Trophoblast cell (in vitro differentiated cells and primary cell): ENCODE results near the gene HAND2.

Experiments
- DNase-seq, 2 donors: peaks; one replicate each; pipeline ENCODE4 v3.0.0-alpha.2; 2016
- H2AFZ ChIP-seq: 2 replicates; pipeline ENCODE4 v1.6.1; 2013; ENCODE audit warnings: low read length, moderate library complexity, mild to moderate bottlenecking; ENCODE audit not compliant: insufficient read depth, poor library complexity
- H2AK5ac ChIP-seq: 2 replicates; pipeline ENCODE4 v1.6.1; 2013; ENCODE audit warnings: mild to moderate bottlenecking, low read length
- H2BK120ac ChIP-seq: 2 replicates; pipeline ENCODE4 v1.6.1; 2013; ENCODE audit warnings: low read length, mild to moderate bottlenecking, moderate library complexity; ENCODE audit not compliant: insufficient read depth, poor library complexity
- H2BK12ac ChIP-seq: 2 replicates; pipeline ENCODE4 v1.6.1; 2013; ENCODE audit warnings: mild to moderate bottlenecking, low read length, moderate library complexity
- H2BK5ac ChIP-seq: 2 replicates; pipeline ENCODE4 v1.6.1; 2013; ENCODE audit warnings: low read length, low read depth, moderate library complexity, mild to moderate bottlenecking; ENCODE audit not compliant: poor library complexity
- H3K14ac ChIP-seq: 2 replicates; pipeline ENCODE4 v1.6.1; 2013; ENCODE audit warnings: mild to moderate bottlenecking, low read length
- H3K18ac ChIP-seq: 2 replicates; pipeline ENCODE4 v1.6.1; 2013; ENCODE audit warnings: mild to moderate bottlenecking, low read length
- H3K23ac ChIP-seq: 2 replicates; pipeline ENCODE4 v1.6.1; 2013; ENCODE audit warnings: low read length
- H3K27ac ChIP-seq: 2 replicates; pipeline ENCODE4 v1.5.1; 2013; ENCODE audit warnings: low read depth, mild to moderate bottlenecking, inconsistent platforms, low read length, moderate library complexity
- H3K27me3 ChIP-seq: 2 replicates; pipeline ENCODE4 v1.6.1; 2013; ENCODE audit warnings: inconsistent platforms, mild to moderate bottlenecking, low read length, moderate library complexity; ENCODE audit not compliant: insufficient read depth
- H3K36me3 ChIP-seq, 2 experiments: 1 replicate in 1 of 2; 2 replicates in 1 of 2; pipeline ENCODE4 v1.6.1; 2013; ENCODE audit warnings: low read length in 2 of 2, mild to moderate bottlenecking in 2 of 2, moderate library complexity in 1 of 2; ENCODE audit not compliant: insufficient read depth in 2 of 2, control insufficient read depth in 1 of 2
- H3K4ac ChIP-seq: 2 replicates; pipeline ENCODE4 v1.6.1; 2013; ENCODE audit warnings: low read depth, mild to moderate bottlenecking, low read length, moderate library complexity
- H3K4me1 ChIP-seq, 2 experiments: 1 replicate in 1 of 2; 2 replicates in 1 of 2; pipeline ENCODE4 v1.6.1; 2013; ENCODE audit warnings: low read length in 2 of 2, mild to moderate bottlenecking in 2 of 2, moderate library complexity in 1 of 2; ENCODE audit not compliant: insufficient read depth in 2 of 2, control insufficient read depth in 1 of 2
- H3K4me2 ChIP-seq: 2 replicates; pipeline ENCODE4 v1.6.1; 2013; ENCODE audit warnings: inconsistent platforms, mild to moderate bottlenecking, low read length, moderate library complexity
- H3K4me3 ChIP-seq: 2 replicates; pipeline ENCODE4 v1.5.1; 2013; ENCODE audit warnings: mild to moderate bottlenecking, low read depth, low read length, inconsistent platforms
- H3K79me1 ChIP-seq: one replicate; pipeline ENCODE4 v1.6.1; 2013; ENCODE audit warnings: low read length
- H3K79me2 ChIP-seq: 2 replicates; pipeline ENCODE4 v1.6.1; 2013; ENCODE audit warnings: low read length, mild to moderate bottlenecking; ENCODE audit not compliant: control insufficient read depth, insufficient read depth, poor library complexity
- H3K9ac ChIP-seq: 2 replicates; pipeline ENCODE4 v1.6.1; 2013; ENCODE audit warnings: mild to moderate bottlenecking, low read length
- H3K9me3 ChIP-seq: 2 replicates; pipeline ENCODE4 v1.6.1; 2013; ENCODE audit warnings: low read depth, mild to moderate bottlenecking, control low read depth, inconsistent platforms, low read length; ENCODE audit not compliant: insufficient read depth
- H4K12ac ChIP-seq: 2 replicates; pipeline ENCODE4 v1.6.1; 2013; ENCODE audit warnings: low read depth, mild to moderate bottlenecking, low read length, moderate library complexity
- H4K8ac ChIP-seq: 2 replicates; pipeline ENCODE4 v1.6.1; 2013; ENCODE audit warnings: low read depth, mild to moderate bottlenecking, low read length, moderate library complexity
- H4K91ac ChIP-seq: one replicate; pipeline ENCODE4 v1.6.1; 2013; ENCODE audit warnings: low read depth, mild to moderate bottlenecking, low read length, moderate library complexity
- WGBS: extraction: QIAGEN DNeasy Blood & Tissue Kit; methylation state at CpG from one replicate; pipeline ENCODE4 v1.1.7; 2013; ENCODE audit warnings: missing lambda C conversion rate; ENCODE audit not compliant: insufficient read length, insufficient coverage; ENCODE audit errors: extremely low coverage; 5-methylcytosine and 5-hydroxymethylcytosine counted together

HAND2 gene

DNA sequence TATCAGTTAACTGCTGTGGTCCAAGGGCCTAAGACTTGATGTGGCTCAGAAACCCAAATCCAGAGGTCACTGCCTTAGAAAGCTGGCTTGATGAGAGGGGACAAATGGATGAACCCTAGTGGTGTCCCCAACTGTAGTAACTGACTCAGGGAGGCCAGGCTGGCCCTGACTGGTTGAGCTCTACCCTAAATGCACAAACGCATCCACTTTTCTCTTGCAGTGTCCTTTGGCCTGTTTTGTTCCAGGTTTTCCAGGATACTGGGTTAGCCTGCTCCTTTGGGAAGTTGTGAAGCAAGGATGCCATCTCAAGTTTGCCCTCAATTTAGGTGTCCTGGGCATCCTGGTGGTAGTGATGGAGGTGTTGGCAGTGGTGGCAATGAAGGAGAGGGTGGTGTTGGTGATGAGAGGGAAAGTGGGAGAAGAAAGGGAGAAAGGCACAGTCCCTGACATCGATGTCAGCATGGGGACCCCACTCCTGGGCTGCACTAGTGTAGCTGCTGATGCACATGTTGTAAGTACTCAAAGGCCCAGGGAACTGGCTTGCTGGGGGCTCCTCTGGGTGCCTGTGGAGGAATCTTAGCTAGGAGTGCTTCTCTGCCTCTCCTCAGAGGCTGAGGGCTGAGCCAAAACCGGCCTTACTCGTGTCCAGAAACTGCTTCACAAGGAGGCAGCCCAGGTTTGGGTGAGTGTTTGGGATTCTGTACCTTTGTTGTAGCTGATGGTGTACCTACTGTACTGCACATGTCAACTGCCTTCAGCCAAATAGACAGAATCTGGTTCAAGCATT is 2.9 kb upstream of the HAND2 start:
- H2AFZ ChIP-seq: no peak overlapping the region
- no CpG with 5 or more reads among the region's 4 CpGs for WGBS
- no peak overlapping the region for H3K4me2 ChIP-seq

DNA sequence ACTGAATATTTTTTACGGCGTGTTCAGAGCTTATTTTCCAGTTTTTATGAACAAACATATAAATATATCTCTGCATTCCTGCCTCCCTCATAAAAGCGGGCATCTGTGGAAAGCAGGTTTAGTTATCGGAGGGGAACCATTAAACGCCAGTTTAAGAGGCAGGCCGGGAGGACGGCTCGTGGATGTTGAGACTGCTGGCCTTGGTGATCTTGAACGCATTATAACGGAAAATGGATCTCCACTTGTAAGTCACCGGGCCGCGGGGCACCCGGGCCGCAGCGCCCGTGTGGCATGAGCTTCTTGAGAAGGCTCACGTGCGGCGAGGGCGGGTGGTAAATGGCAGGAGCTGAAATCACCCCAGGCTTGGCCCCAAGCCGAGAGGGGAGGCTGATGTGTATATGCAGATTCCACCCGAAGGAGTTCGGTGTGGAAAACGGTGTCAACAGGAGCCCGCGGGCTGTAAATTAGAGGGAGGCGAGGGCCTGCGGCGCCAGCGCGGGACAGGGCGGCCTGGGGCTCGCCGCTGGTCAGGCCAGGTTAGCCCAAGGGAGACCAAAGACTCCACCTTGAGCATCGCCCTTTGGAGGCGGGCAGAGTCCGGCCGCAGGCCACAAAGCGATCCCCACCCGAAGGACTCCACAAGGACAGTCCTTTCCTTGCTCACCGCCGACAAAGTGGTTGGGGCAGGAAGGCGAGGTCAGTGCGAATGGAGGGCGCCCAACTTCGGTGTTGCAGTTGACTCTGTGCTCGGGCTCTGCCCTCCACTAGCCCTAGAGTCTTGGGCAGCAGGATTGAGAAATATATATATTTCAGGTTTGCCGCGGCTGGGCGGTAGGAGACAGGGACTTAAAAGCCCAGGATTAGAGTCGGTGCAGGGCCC is 1.3 kb upstream of the HAND2 start:
- Histone ChIP-seq H3K18ac (no peak overlapping the region), H3K27me3 (peaks cover 73% of the 10 kb centered on the region), H2BK12ac (no peak overlapping the region), H3K79me2 (peaks cover 1% of the 10 kb centered on the region), H3K9ac (no peak overlapping the region), H2AK5ac (no peak overlapping the region), H4K8ac (no peak overlapping the region), H3K4me3 (no peak overlapping the region), H4K12ac (no peak overlapping the region), H2BK120ac (no peak overlapping the region), H3K9me3 (peaks cover 4% of the 10 kb centered on the region), H3K23ac (no peak overlapping the region), H2BK5ac (no peak overlapping the region), H3K36me3 (no peaks in the 10 kb centered on the region), H3K4me2 (peak overlapping the region; percentile 27), H2AFZ (no peak overlapping the region), H3K27ac (no peak overlapping the region), H3K4ac (no peak overlapping the region), H4K91ac (no peak overlapping the region), H3K14ac (no peak overlapping the region), H3K79me1 (peaks cover 20% of the 10 kb centered on the region), H3K4me1 (peaks cover 8 to 11% of the 10 kb centered on the region in 2 experiments)
- WGBS: no CpG with 5 or more reads among the region's 52 CpGs
- no peak for DNase-seq

More for the DNA sequence above, 2.9 kb upstream of the HAND2 start:
- H3K79me2 ChIP-seq: peaks cover 1% of the 10 kb centered on the region
- H2BK5ac ChIP-seq: no peak overlapping the region
- H3K18ac ChIP-seq: no peak overlapping the region
- peaks cover 85% of the 10 kb centered on the region for H3K27me3 ChIP-seq
- no peak overlapping the region for H2BK12ac ChIP-seq
- H2BK120ac ChIP-seq: no peak overlapping the region
- H3K14ac ChIP-seq: no peak overlapping the region
- no peak overlapping the region for H3K4me3 ChIP-seq
- no peak overlapping the region for H3K4ac ChIP-seq
- no peak overlapping the region for H4K12ac ChIP-seq
- peaks cover 10% of the 10 kb centered on the region for H3K79me1 ChIP-seq
- peaks cover 8 to 12% of the 10 kb centered on the region in 2 experiments for H3K4me1 ChIP-seq
- H3K27ac ChIP-seq: no peak overlapping the region
- no peak for DNase-seq
- no peak overlapping the region for H3K23ac ChIP-seq
- H4K91ac ChIP-seq: no peak overlapping the region
- H3K9ac ChIP-seq: no peak overlapping the region
- H3K36me3 ChIP-seq: no peaks in the 10 kb centered on the region
- no peak overlapping the region for H2AK5ac ChIP-seq
- H3K9me3 ChIP-seq: peaks cover 5% of the 10 kb centered on the region
- no peak overlapping the region for H4K8ac ChIP-seq

DNA sequence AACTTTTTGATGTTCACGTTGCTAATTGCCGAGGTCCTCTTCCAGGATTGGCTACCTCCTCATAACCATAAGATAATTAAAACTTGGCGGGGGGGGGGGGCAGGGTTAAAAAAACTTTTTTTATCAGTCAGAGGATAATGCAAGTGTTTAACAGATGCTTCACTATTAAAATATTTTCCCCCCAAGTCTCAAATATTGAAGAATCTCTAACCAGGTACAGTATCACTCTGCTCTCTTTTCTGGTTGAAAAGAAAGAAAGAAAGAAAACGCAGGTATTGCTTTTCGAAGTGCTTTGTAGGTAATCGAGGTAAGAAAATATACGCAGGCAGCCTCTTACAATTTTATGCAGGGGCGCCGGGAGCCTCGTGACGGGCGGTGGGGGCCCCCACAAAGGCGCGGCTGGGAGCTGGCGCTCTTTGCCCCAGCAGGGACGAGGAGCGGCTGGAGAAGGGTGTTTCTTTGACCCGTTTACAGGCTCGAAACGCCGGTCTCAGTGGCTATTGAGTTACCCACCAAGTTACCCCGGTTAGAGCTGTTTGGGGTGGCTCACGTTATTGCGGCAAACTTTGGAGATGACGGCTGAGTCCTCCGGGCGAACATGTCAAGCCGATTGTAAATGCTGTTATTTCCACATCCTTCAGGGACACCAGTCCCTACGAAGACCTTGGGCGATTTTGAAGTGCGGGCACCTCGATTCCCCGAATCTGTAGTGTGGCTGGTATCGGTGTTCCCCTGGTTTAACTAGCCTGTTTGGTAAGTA is 477 bp upstream of the HAND2 start:
- peaks cover 68% of the 10 kb centered on the region for H3K27me3 ChIP-seq
- no peak overlapping the region for H4K91ac ChIP-seq
- H3K23ac ChIP-seq: no peak overlapping the region
- H3K79me2 ChIP-seq: peaks cover 1% of the 10 kb centered on the region
- no peak overlapping the region for H2AFZ ChIP-seq
- no peak overlapping the region for H4K12ac ChIP-seq
- H3K27ac ChIP-seq: no peak overlapping the region
- H3K4me3 ChIP-seq: no peak overlapping the region
- H3K14ac ChIP-seq: no peak overlapping the region
- no CpG with 5 or more reads among the region's 34 CpGs for WGBS
- no peak overlapping the region for H2BK5ac ChIP-seq
- no peak for DNase-seq
- H3K18ac ChIP-seq: no peak overlapping the region
- no peaks in the 10 kb centered on the region for H3K36me3 ChIP-seq
- no peak overlapping the region for H3K4ac ChIP-seq
- H3K79me1 ChIP-seq: peaks cover 25% of the 10 kb centered on the region
- no peak overlapping the region for H3K9ac ChIP-seq
- no peak overlapping the region for H2BK12ac ChIP-seq
- H3K4me2 ChIP-seq: peak overlapping the region; percentile 51
- no peak overlapping the region for H2BK120ac ChIP-seq
- no peak overlapping the region for H2AK5ac ChIP-seq
- peaks cover 8 to 11% of the 10 kb centered on the region in 2 experiments for H3K4me1 ChIP-seq
- no peak overlapping the region for H4K8ac ChIP-seq
- H3K9me3 ChIP-seq: peaks cover 4% of the 10 kb centered on the region
